IMR-90 (cell line): Measurements from ENCODE around the gene ARHGEF7. TPM values are rescaled to one million over a fixed set of nuclear protein-coding genes. Genes with fewer than 3 reads are reported as not detected.

ENCODE experiments used
- ATAC-seq: fragments of 200-7000 bp; cut with Tn5 transposase; 2 replicates; pipeline ENCODE4 v1.9.1; 2020; ENCODE audit warnings: low read depth, mild to moderate bottlenecking, moderate library complexity
- BruUV-seq: library from RNA; stranded (reverse); fragments of 400-500 nt; replicated peaks from 2 replicates; lab custom pipeline; 2021; lab: Mats Ljungman, UMichigan
- CTCF ChIA-PET: fragments of 300-600 bp; formaldehyde crosslinking; extraction: SDS; loops from one replicate; lab custom pipeline; 2021; ENCODE audit warnings: antibody characterized with exemption; lab: Yijun Ruan, JAX
- POLR2A ChIA-PET: fragments of 300-600 bp; sonication (Branson Sonifier 250); formaldehyde crosslinking; loops from one replicate; lab custom pipeline; 2022; ENCODE audit warnings: antibody characterized with exemption; ENCODE audit not compliant: unreplicated experiment; lab: Charles Lee
- DNase-seq: peaks from one replicate; pipeline ENCODE4 v3.0.0; 2013
- H2AFZ ChIP-seq: replicated peaks from 2 replicates; pipeline ENCODE3; 2013; ENCODE audit warnings: low read length, mild to moderate bottlenecking; ENCODE audit not compliant: poor library complexity
- H2AK5ac ChIP-seq: 2 replicates; pipeline ENCODE4 v1.6.1; 2013; ENCODE audit warnings: low read depth, low read length, inconsistent platforms
- H2AK9ac ChIP-seq: replicated peaks from 2 replicates; pipeline ENCODE3; 2013; ENCODE audit warnings: mild to moderate bottlenecking, low read depth, low read length, moderate library complexity; ENCODE audit not compliant: poor library complexity
- H2BK120ac ChIP-seq: 2 replicates; pipeline ENCODE4 v1.6.1; 2013; ENCODE audit warnings: low read depth, low read length, inconsistent platforms
- H2BK15ac ChIP-seq: 3 replicates; pipeline ENCODE4 v1.6.1; 2013; ENCODE audit warnings: low read depth, low read length, inconsistent platforms
- H2BK20ac ChIP-seq: 2 replicates; pipeline ENCODE4 v1.6.1; 2013; ENCODE audit warnings: low read depth, mild to moderate bottlenecking, inconsistent platforms, low read length, moderate library complexity
- H2BK5ac ChIP-seq: 2 replicates; pipeline ENCODE4 v1.6.1; 2013; ENCODE audit warnings: mild to moderate bottlenecking, low read depth, low read length, inconsistent platforms; ENCODE audit not compliant: poor library complexity, severe bottlenecking
- H3K14ac ChIP-seq: replicated peaks from 2 replicates; pipeline ENCODE4 v1.6.1; 2013; ENCODE audit warnings: low read depth, low read length, inconsistent platforms
- H3K18ac ChIP-seq: 2 replicates; pipeline ENCODE4 v1.6.1; 2013; ENCODE audit warnings: low read depth, low read length, control low read depth
- H3K23ac ChIP-seq: 2 replicates; pipeline ENCODE4 v1.6.1; 2013; ENCODE audit warnings: low read depth, low read length, inconsistent platforms
- H3K27ac ChIP-seq: 2 replicates; pipeline ENCODE4 v1.5.1; 2013; ENCODE audit warnings: mild to moderate bottlenecking, control low read depth, low read length; ENCODE audit not compliant: insufficient read depth
- H3K27me3 ChIP-seq: 2 replicates; pipeline ENCODE4 v1.6.1; 2013; ENCODE audit warnings: low read length; ENCODE audit not compliant: control insufficient read depth, insufficient read depth
- H3K36me3 ChIP-seq: 2 replicates; pipeline ENCODE4 v1.6.1; 2013; ENCODE audit warnings: low read length, mixed read lengths; ENCODE audit not compliant: control insufficient read depth, insufficient read depth
- H3K4ac ChIP-seq: 2 replicates; pipeline ENCODE4 v1.6.1; 2013; ENCODE audit warnings: low read depth, low read length, inconsistent platforms
- H3K4me1 ChIP-seq: 2 replicates; pipeline ENCODE4 v1.6.1; 2013; ENCODE audit warnings: low read length, mixed read lengths; ENCODE audit not compliant: control insufficient read depth, insufficient read depth
- H3K4me2 ChIP-seq: 2 replicates; pipeline ENCODE4 v1.6.1; 2013; ENCODE audit warnings: low read depth, mild to moderate bottlenecking, control low read depth, low read length, moderate library complexity
- H3K4me3 ChIP-seq: 2 replicates; pipeline ENCODE4 v1.5.1; 2013; ENCODE audit warnings: low read depth, mild to moderate bottlenecking, control low read depth, low read length, moderate library complexity; ENCODE audit not compliant: insufficient read depth
- H3K56ac ChIP-seq: 2 replicates; pipeline ENCODE4 v1.6.1; 2013; ENCODE audit warnings: low read length, inconsistent platforms; ENCODE audit not compliant: insufficient read depth; ENCODE audit errors: extremely low read depth
- H3K79me1 ChIP-seq, 2 experiments: 2 replicates each; pipeline ENCODE4 v1.6.1; 2013; ENCODE audit warnings: low read length in 2 of 2, inconsistent platforms in 1 of 2, low read depth in 1 of 2
- H3K9ac ChIP-seq: 2 replicates; pipeline ENCODE4 v1.6.1; 2013; ENCODE audit warnings: low read depth, low read length, control low read depth
- H3K9me1 ChIP-seq: 2 replicates; pipeline ENCODE4 v1.6.1; 2013; ENCODE audit warnings: low read length, inconsistent platforms; ENCODE audit not compliant: insufficient read depth
- H3K9me3 ChIP-seq: 2 replicates; pipeline ENCODE4 v1.6.1; 2013; ENCODE audit warnings: low read length; ENCODE audit not compliant: control insufficient read depth, insufficient read depth
- H4K20me1 ChIP-seq: 2 replicates; pipeline ENCODE4 v1.6.1; 2013; ENCODE audit warnings: low read length, inconsistent platforms; ENCODE audit not compliant: insufficient read depth
- H4K5ac ChIP-seq: 2 replicates; pipeline ENCODE4 v1.6.1; 2013; ENCODE audit warnings: mild to moderate bottlenecking, low read depth, low read length, control low read depth
- H4K8ac ChIP-seq, 2 experiments: 2 replicates each; pipeline ENCODE4 v1.6.1; 2013; ENCODE audit warnings: low read depth in 2 of 2, low read length in 2 of 2, control low read depth in 1 of 2, inconsistent platforms in 1 of 2
- H4K91ac ChIP-seq: 2 replicates; pipeline ENCODE4 v1.6.1; 2013; ENCODE audit warnings: low read depth, low read length, inconsistent platforms; ENCODE audit not compliant: insufficient read depth
- BHLHE40 ChIP-seq: fragments of 150-350 bp; IDR thresholded peaks from 2 replicates; pipeline ENCODE4 v1.6.1; 2016; ENCODE audit warnings: mild to moderate bottlenecking, low read depth, low read length
- CEBPB ChIP-seq: IDR thresholded peaks from 2 replicates; pipeline ENCODE4 v1.6.1; 2012; ENCODE audit warnings: low read depth, low read length, improper control_type of control experiment
- FOS ChIP-seq: fragments of 150-350 bp; IDR thresholded peaks from 2 replicates; pipeline ENCODE4 v1.6.1; 2016; ENCODE audit warnings: low read depth, low read length
- MAZ ChIP-seq: IDR thresholded peaks from 2 replicates; pipeline ENCODE4 v1.6.1; 2012; ENCODE audit warnings: low read depth, mild to moderate bottlenecking, low read length, improper control_type of control experiment, moderate library complexity, borderline replicate concordance
- MXI1 ChIP-seq: IDR thresholded peaks from 2 replicates; pipeline ENCODE4 v1.6.1; 2012; ENCODE audit warnings: low read depth, mild to moderate bottlenecking, low read length, moderate library complexity, borderline replicate concordance
- NFE2L2 ChIP-seq: fragments of 150-350 bp; IDR thresholded peaks from 2 replicates; pipeline ENCODE4 v1.6.1; 2016; ENCODE audit warnings: low read depth, mild to moderate bottlenecking, low read length
- POLR2A ChIP-seq: IDR thresholded peaks from 2 replicates; pipeline ENCODE4 v1.6.1; 2012; ENCODE audit warnings: mild to moderate bottlenecking, low read depth, low read length
- RAD21 ChIP-seq: IDR thresholded peaks from 2 replicates; pipeline ENCODE4 v1.6.1; 2012; ENCODE audit warnings: low read length, improper control_type of control experiment
- RFX5 ChIP-seq: IDR thresholded peaks from 2 replicates; pipeline ENCODE4 v1.8.0; 2012; ENCODE audit warnings: low read depth, mild to moderate bottlenecking, low read length, moderate library complexity
- SMC3 ChIP-seq: fragments of 150-350 bp; IDR thresholded peaks from 2 replicates; pipeline ENCODE4 v1.6.1; 2016; ENCODE audit warnings: low read depth, mild to moderate bottlenecking, antibody characterized with exemption, low read length, moderate library complexity
- WGBS, 2 experiments: methylation state at CpG; one replicate each; pipeline versions ENCODE4 v1.1.5 to v1.1.7; 2013; ENCODE audit warnings: missing lambda C conversion rate in 2 of 2; ENCODE audit not compliant: insufficient read length in 1 of 2; ENCODE audit errors: extremely low coverage in 2 of 2; 5-methylcytosine and 5-hydroxymethylcytosine counted together
- dilution Hi-C: fragments of 300-500 bp; cut with HindIII; formaldehyde crosslinking; loops from one replicate; pipeline ENCODE4 v1.14.3; 2018; ENCODE audit warnings: low sequenced_read_pairs; ENCODE audit not compliant: unreplicated experiment
- in situ Hi-C: fragments of 300-500 bp; cut with MboI; formaldehyde crosslinking; loops from 3 replicates; pipeline ENCODE4 v1.14.3; 2019; ENCODE audit warnings: low sequenced_read_pairs, inconsistent platforms, mixed read lengths
- intact Hi-C: fragments of 100-400 bp; cut with micrococcal nuclease; formaldehyde crosslinking; loops from 2 replicates; pipeline ENCODE4 v1.10.0; 2022
- polyA plus RNA-seq, 3 experiments: library from polyadenylated mRNA; depleted of rRNA; stranded (reverse); fragments of >200 nt; gene quantifications; 2 replicates each; pipeline ENCODE4 v1.2.3, GENCODE V29; 2012; ENCODE audit warnings: low replicate concordance in 1 of 3
- total RNA-seq: library from RNA; depleted of rRNA; stranded (reverse); fragments of >200 nt; gene quantifications from 2 replicates; pipeline ENCODE4 v1.2.3, GENCODE V29; 2012
- TF ChIP-seq, protein P1 (sequence below): fragments of 150-350 bp; IDR thresholded peaks from 2 replicates; pipeline ENCODE4 v1.6.1; 2016; ENCODE audit warnings: low read depth, mild to moderate bottlenecking, low read length, moderate library complexity, borderline replicate concordance
- TF ChIP-seq, protein P2 (sequence below): conservative IDR thresholded peaks from 2 replicates; pipeline ENCODE4 v1.5.1; 2012; ENCODE audit warnings: mild to moderate bottlenecking, low read depth, low read length, improper control_type of control experiment

ARHGEF7 gene
- total and polyA plus RNA-seq, 2 of the 4 experiments (the other 2 are of a cell fraction): 32.9 to 59.0 TPM

DNA sequence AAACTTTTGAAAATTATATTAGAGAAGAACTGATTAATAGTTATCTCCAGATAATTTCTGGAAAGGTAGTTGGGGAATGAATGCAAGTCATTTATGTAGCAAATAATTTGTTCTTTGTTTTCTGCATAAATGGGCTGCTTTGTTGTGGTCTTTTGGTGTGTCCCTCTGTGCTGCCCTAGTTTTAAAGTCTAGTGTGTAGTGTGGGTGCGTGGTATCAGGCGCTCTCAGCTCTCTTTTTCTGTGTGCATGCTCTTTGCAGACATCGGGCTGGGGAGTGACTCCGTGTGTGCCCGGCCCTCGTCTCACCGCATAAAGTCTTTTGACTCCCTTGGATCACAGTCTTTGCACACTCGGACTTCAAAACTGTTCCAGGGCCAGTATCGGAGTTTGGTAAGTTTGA is 94.5 kb downstream of the ARHGEF7 start:
- Histone ChIP-seq H3K14ac (peak overlapping the region; percentile 18; the same call in 1 of the 2 replicates), H2AK5ac (peak overlapping the region; percentile 89; the same call in 1 of the 2 replicates), H3K9me1 (peaks cover 30% of the 10 kb centered on the region), H3K79me1 (peaks cover 33 to 82% of the 10 kb centered on the region in 2 experiments), H2BK120ac (peak overlapping the region; percentile 42), H2BK15ac (peak overlapping the region; percentile 37; the same call in 1 of the 3 replicates), H3K4ac (peak overlapping the region; percentile 74), H4K8ac (peak overlapping the region; percentile 2 to 50; a peak in 2 of 4 replicates), H3K4me3 (no peak overlapping the region), H3K9me3 (no peaks in the 10 kb centered on the region), H3K23ac (peak overlapping the region; percentile 47; the same call in 1 of the 2 replicates), H3K27ac (peak overlapping the region; percentile 49; the same call in 1 of the 2 replicates), H4K91ac (peak overlapping the region; percentile 4; the same call in 1 of the 2 replicates), H3K18ac (peak overlapping the region; percentile 84; the same call in 1 of the 2 replicates), H3K9ac (no peak overlapping the region), H3K4me2 (peak overlapping the region; percentile 91), H2BK5ac (peak overlapping the region; percentile 87), H4K20me1 (peaks cover 32% of the 10 kb centered on the region), H2AK9ac (no peak overlapping the region), H2AFZ (no peak overlapping the region), H3K4me1 (peaks cover 18% of the 10 kb centered on the region), H4K5ac (peak overlapping the region; percentile 14; the same call in 1 of the 2 replicates), H3K56ac (no peak overlapping the region), H3K36me3 (peaks cover 4% of the 10 kb centered on the region; the same call in 1 of the 2 replicates), H2BK20ac (peak overlapping the region; percentile 35), H3K27me3 (no peaks in the 10 kb centered on the region)
- TF ChIP-seq, protein P1, sequence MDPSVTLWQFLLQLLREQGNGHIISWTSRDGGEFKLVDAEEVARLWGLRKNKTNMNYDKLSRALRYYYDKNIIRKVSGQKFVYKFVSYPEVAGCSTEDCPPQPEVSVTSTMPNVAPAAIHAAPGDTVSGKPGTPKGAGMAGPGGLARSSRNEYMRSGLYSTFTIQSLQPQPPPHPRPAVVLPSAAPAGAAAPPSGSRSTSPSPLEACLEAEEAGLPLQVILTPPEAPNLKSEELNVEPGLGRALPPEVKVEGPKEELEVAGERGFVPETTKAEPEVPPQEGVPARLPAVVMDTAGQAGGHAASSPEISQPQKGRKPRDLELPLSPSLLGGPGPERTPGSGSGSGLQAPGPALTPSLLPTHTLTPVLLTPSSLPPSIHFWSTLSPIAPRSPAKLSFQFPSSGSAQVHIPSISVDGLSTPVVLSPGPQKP: no peak
- TF ChIP-seq RFX5 (no peak), BHLHE40 (no peak), POLR2A (no peak), CEBPB (no peak), NFE2L2 (no peak), RAD21 (no peak), FOS (no peak), MAZ (no peak), MXI1 (no peak), SMC3 (no peak)
- TF ChIP-seq, protein P2, sequence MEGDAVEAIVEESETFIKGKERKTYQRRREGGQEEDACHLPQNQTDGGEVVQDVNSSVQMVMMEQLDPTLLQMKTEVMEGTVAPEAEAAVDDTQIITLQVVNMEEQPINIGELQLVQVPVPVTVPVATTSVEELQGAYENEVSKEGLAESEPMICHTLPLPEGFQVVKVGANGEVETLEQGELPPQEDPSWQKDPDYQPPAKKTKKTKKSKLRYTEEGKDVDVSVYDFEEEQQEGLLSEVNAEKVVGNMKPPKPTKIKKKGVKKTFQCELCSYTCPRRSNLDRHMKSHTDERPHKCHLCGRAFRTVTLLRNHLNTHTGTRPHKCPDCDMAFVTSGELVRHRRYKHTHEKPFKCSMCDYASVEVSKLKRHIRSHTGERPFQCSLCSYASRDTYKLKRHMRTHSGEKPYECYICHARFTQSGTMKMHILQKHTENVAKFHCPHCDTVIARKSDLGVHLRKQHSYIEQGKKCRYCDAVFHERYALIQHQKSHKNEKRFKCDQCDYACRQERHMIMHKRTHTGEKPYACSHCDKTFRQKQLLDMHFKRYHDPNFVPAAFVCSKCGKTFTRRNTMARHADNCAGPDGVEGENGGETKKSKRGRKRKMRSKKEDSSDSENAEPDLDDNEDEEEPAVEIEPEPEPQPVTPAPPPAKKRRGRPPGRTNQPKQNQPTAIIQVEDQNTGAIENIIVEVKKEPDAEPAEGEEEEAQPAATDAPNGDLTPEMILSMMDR: no peak
- ChIA-PET CTCF (no interaction called here), POLR2A (no interaction called here)
- intact Hi-C loops (loop anchor here (2.0 kb wide), 1 partner anchor 295 kb away; the partner anchor contains the start of gene ANKRD10), in situ Hi-C loops (no loop called here), dilution Hi-C loops (no loop called here)
- WGBS, 2 experiments: 93% methylated on average over 8 of the region's 9 CpGs; no CpG with 5 or more reads in 1 of the 2 experiments
- no TSS peak for BruUV-seq
- DNase-seq (no peak), ATAC-seq (no peak)
